GM23338 (cell line): ENCODE results near the gene ELOVL7.

Experiments used
- EZH2 ChIP-seq: fragments of 200-600 bp; sonication (generic); IDR thresholded peaks from one replicate; pipeline ENCODE4 v1.8.0; 2017; ENCODE audit warnings: antibody characterized with exemption, mild to moderate bottlenecking, low read depth; ENCODE audit not compliant: unreplicated experiment
- EZH2phosphoT487 ChIP-seq: fragments of 200-600 bp; sonication (generic); IDR thresholded peaks from one replicate; pipeline ENCODE4 v1.8.1; 2018; ENCODE audit warnings: antibody characterized with exemption; ENCODE audit not compliant: unreplicated experiment
- JUNB ChIP-seq: IDR thresholded peaks from one replicate; pipeline ENCODE4 v1.6.1; 2016; ENCODE audit warnings: antibody characterized with exemption; ENCODE audit not compliant: unreplicated experiment
- NANOG ChIP-seq: IDR thresholded peaks from 2 replicates; pipeline ENCODE4 v1.6.1; 2016; ENCODE audit warnings: antibody characterized with exemption, borderline replicate concordance
- POLR2AphosphoS5 ChIP-seq: IDR thresholded peaks from 2 replicates; pipeline ENCODE4 v1.6.1; 2016; ENCODE audit warnings: antibody characterized with exemption, low read depth
- REST ChIP-seq: IDR thresholded peaks from one replicate; pipeline ENCODE4 v1.6.1; 2018; ENCODE audit warnings: antibody characterized with exemption; ENCODE audit not compliant: unreplicated experiment
- STAT1 ChIP-seq: IDR thresholded peaks from one replicate; pipeline ENCODE4 v1.6.1; 2016; ENCODE audit warnings: antibody characterized with exemption; ENCODE audit not compliant: unreplicated experiment
- ZNF114 ChIP-seq: fragments of 250-450 bp; sonication (Bioruptor Pico); IDR thresholded peaks from 2 replicates; pipeline ENCODE4 v1.5.0; 2020; ENCODE audit warnings: mild to moderate bottlenecking, moderate library complexity
- ZNF331 ChIP-seq: fragments of 250-450 bp; sonication (Bioruptor Pico); IDR thresholded peaks from 2 replicates; pipeline ENCODE4 v1.5.0; 2020; ENCODE audit warnings: low read depth, mild to moderate bottlenecking, moderate library complexity
- TF ChIP-seq, protein P1 (sequence below), 2 experiments: fragments of 200-600 bp in 1 of 2; sonication (generic) in 1 of 2; conservative IDR thresholded peaks; 2 replicates each; pipeline versions ENCODE4 v1.5.1 to v1.6.1; 2016 to 2017; ENCODE audit warnings: antibody characterized with exemption in 2 of 2, low read depth in 2 of 2, mild to moderate bottlenecking in 2 of 2, moderate library complexity in 1 of 2
- TF ChIP-seq, protein P2 (sequence below): IDR thresholded peaks from 2 replicates; pipeline ENCODE4 v1.6.1; 2016; ENCODE audit warnings: antibody characterized with exemption
- TF ChIP-seq, protein P3 (sequence below): fragments of 250-450 bp; sonication (Bioruptor Pico); IDR thresholded peaks from 2 replicates; pipeline ENCODE4 v1.5.0; 2020; ENCODE audit warnings: mild to moderate bottlenecking, moderate library complexity

DNA sequence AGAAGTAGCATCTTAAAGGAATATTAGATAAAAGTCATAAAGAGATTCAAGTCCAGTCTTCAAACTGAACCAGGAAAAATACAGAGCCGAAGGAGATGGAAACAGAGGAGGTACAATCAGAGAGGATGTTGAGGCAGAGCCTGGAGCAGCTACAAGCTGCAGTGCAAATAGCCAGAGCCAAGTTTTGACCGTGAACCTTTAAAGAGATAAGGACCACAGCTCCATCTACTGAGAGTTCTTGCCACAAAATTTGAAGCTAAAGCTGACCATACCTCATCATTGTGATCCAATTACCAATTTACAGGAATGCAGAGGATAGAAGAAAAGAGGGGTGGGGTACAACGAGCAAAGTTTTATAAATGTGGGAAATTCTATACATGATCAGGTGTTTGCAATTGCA is 133.7 kb downstream of the ELOVL7 start:
- TF ChIP-seq, protein P1, sequence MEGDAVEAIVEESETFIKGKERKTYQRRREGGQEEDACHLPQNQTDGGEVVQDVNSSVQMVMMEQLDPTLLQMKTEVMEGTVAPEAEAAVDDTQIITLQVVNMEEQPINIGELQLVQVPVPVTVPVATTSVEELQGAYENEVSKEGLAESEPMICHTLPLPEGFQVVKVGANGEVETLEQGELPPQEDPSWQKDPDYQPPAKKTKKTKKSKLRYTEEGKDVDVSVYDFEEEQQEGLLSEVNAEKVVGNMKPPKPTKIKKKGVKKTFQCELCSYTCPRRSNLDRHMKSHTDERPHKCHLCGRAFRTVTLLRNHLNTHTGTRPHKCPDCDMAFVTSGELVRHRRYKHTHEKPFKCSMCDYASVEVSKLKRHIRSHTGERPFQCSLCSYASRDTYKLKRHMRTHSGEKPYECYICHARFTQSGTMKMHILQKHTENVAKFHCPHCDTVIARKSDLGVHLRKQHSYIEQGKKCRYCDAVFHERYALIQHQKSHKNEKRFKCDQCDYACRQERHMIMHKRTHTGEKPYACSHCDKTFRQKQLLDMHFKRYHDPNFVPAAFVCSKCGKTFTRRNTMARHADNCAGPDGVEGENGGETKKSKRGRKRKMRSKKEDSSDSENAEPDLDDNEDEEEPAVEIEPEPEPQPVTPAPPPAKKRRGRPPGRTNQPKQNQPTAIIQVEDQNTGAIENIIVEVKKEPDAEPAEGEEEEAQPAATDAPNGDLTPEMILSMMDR (conservative IDR thresholded peaks at IDR 0.05; ENCODE audit: low read depth in 2 of 2), result peak in 1 of 2 experiments; percentile 45; a peak in 2 of 4 replicates
- TF ChIP-seq REST, result no peak
- TF ChIP-seq JUNB, result no peak
- TF ChIP-seq POLR2AphosphoS5, result no peak
- TF ChIP-seq EZH2phosphoT487, result no peak
- no peak for TF ChIP-seq ZNF331 (CRISPR knock-in tag)
- TF ChIP-seq NANOG, result no peak
- no peak for TF ChIP-seq EZH2
- no peak for TF ChIP-seq ZNF114 (CRISPR knock-in tag)
- no peak for TF ChIP-seq STAT1
- TF ChIP-seq, protein P2, sequence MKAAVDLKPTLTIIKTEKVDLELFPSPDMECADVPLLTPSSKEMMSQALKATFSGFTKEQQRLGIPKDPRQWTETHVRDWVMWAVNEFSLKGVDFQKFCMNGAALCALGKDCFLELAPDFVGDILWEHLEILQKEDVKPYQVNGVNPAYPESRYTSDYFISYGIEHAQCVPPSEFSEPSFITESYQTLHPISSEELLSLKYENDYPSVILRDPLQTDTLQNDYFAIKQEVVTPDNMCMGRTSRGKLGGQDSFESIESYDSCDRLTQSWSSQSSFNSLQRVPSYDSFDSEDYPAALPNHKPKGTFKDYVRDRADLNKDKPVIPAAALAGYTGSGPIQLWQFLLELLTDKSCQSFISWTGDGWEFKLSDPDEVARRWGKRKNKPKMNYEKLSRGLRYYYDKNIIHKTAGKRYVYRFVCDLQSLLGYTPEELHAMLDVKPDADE, result no peak
- TF ChIP-seq, protein P3, sequence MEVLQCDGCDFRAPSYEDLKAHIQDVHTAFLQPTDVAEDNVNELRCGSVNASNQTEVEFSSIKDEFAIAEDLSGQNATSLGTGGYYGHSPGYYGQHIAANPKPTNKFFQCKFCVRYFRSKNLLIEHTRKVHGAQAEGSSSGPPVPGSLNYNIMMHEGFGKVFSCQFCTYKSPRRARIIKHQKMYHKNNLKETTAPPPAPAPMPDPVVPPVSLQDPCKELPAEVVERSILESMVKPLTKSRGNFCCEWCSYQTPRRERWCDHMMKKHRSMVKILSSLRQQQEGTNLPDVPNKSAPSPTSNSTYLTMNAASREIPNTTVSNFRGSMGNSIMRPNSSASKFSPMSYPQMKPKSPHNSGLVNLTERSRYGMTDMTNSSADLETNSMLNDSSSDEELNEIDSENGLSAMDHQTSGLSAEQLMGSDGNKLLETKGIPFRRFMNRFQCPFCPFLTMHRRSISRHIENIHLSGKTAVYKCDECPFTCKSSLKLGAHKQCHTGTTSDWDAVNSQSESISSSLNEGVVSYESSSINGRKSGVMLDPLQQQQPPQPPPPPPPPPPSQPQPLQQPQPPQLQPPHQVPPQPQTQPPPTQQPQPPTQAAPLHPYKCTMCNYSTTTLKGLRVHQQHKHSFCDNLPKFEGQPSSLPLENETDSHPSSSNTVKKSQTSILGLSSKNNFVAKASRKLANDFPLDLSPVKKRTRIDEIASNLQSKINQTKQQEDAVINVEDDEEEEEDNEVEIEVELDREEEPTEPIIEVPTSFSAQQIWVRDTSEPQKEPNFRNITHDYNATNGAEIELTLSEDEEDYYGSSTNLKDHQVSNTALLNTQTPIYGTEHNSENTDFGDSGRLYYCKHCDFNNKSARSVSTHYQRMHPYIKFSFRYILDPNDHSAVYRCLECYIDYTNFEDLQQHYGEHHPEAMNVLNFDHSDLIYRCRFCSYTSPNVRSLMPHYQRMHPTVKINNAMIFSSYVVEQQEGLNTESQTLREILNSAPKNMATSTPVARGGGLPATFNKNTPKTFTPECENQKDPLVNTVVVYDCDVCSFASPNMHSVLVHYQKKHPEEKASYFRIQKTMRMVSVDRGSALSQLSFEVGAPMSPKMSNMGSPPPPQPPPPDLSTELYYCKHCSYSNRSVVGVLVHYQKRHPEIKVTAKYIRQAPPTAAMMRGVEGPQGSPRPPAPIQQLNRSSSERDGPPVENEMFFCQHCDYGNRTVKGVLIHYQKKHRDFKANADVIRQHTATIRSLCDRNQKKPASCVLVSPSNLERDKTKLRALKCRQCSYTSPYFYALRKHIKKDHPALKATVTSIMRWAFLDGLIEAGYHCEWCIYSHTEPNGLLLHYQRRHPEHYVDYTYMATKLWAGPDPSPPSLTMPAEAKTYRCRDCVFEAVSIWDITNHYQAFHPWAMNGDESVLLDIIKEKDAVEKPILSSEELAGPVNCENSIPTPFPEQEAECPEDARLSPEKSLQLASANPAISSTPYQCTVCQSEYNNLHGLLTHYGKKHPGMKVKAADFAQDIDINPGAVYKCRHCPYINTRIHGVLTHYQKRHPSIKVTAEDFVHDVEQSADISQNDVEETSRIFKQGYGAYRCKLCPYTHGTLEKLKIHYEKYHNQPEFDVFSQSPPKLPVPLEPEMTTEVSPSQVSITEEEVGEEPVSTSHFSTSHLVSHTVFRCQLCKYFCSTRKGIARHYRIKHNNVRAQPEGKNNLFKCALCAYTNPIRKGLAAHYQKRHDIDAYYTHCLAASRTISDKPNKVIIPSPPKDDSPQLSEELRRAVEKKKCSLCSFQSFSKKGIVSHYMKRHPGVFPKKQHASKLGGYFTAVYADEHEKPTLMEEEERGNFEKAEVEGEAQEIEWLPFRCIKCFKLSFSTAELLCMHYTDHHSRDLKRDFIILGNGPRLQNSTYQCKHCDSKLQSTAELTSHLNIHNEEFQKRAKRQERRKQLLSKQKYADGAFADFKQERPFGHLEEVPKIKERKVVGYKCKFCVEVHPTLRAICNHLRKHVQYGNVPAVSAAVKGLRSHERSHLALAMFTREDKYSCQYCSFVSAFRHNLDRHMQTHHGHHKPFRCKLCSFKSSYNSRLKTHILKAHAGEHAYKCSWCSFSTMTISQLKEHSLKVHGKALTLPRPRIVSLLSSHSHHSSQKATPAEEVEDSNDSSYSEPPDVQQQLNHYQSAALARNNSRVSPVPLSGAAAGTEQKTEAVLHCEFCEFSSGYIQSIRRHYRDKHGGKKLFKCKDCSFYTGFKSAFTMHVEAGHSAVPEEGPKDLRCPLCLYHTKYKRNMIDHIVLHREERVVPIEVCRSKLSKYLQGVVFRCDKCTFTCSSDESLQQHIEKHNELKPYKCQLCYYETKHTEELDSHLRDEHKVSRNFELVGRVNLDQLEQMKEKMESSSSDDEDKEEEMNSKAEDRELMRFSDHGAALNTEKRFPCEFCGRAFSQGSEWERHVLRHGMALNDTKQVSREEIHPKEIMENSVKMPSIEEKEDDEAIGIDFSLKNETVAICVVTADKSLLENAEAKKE, result no peak
